Kidney epithelial cell (primary cell): ENCODE data around the gene ECE2. TPM values are rescaled to one million over a fixed set of nuclear protein-coding genes. Genes with fewer than 3 reads are reported as not detected.

Experiments used
- DNase-seq: peaks from one replicate; pipeline ENCODE4 v3.0.0-alpha.2; 2010; ENCODE audit warnings: low read depth
- H3K27me3 ChIP-seq: 2 replicates; pipeline ENCODE4 v1.6.0; 2011; ENCODE audit warnings: low read length; ENCODE audit not compliant: control insufficient read depth, insufficient read depth
- H3K36me3 ChIP-seq: 2 replicates; pipeline ENCODE4 v1.5.1; 2011; ENCODE audit warnings: low read length; ENCODE audit not compliant: control insufficient read depth, insufficient read depth
- H3K4me3 ChIP-seq: 2 replicates; pipeline ENCODE4 v1.5.1; 2011; ENCODE audit warnings: low read depth, mild to moderate bottlenecking, control low read depth, low read length
- total RNA-seq: library from RNA; depleted of rRNA; stranded (reverse); fragments of >200 nt; gene quantifications from 2 replicates; pipeline ENCODE4 v1.2.3, GENCODE V29; 2015
- TF ChIP-seq, protein P1 (sequence below): IDR thresholded peaks from 2 replicates; pipeline ENCODE4 v1.5.1; 2011; ENCODE audit warnings: mild to moderate bottlenecking, moderate library complexity, low read length, control low read depth, inconsistent platforms; ENCODE audit not compliant: insufficient read depth, poor library complexity, severe bottlenecking

The ECE2 gene
- total RNA-seq, 1 donor from 2014 or later, result not detected

DNA sequence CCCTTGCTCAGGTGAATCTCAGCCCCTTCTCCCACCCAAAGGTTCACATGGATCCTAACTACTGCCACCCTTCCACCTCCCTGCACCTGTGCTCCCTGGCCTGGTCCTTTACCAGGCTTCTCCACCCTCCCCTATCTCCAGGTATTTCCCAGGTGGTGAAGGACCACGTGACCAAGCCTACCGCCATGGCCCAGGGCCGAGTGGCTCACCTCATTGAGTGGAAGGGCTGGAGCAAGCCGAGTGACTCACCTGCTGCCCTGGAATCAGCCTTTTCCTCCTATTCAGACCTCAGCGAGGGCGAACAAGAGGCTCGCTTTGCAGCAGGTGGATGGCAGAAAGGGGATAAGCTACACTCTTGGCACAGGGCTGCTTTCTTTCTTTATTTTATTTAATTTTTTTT is 66.1 kb downstream of the ECE2 start:
- TF ChIP-seq, protein P1, sequence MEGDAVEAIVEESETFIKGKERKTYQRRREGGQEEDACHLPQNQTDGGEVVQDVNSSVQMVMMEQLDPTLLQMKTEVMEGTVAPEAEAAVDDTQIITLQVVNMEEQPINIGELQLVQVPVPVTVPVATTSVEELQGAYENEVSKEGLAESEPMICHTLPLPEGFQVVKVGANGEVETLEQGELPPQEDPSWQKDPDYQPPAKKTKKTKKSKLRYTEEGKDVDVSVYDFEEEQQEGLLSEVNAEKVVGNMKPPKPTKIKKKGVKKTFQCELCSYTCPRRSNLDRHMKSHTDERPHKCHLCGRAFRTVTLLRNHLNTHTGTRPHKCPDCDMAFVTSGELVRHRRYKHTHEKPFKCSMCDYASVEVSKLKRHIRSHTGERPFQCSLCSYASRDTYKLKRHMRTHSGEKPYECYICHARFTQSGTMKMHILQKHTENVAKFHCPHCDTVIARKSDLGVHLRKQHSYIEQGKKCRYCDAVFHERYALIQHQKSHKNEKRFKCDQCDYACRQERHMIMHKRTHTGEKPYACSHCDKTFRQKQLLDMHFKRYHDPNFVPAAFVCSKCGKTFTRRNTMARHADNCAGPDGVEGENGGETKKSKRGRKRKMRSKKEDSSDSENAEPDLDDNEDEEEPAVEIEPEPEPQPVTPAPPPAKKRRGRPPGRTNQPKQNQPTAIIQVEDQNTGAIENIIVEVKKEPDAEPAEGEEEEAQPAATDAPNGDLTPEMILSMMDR, result no peak
- H3K4me3 ChIP-seq, result no peak overlapping the region
- peaks cover 2% of the 10 kb centered on the region for H3K36me3 ChIP-seq
- DNase-seq, result no peak
- no peaks in the 10 kb centered on the region for H3K27me3 ChIP-seq

Other genes with a start within 250 kb of the ECE2 start
- gene HTR3D, start 244.3 kb upstream of the ECE2 start, total RNA-seq, result not detected in 2 replicates
- gene HTR3C, start 223.0 kb upstream of the ECE2 start, total RNA-seq, result not detected in 2 replicates
- gene HTR3E, start 179.0 kb upstream of the ECE2 start, total RNA-seq, result not detected in 2 replicates
- 28.8 and 33.8 TPM in 2 replicates for gene EIF2B5, start 140.7 kb upstream of the ECE2 start, total RNA-seq
- 51.7 and 61.6 TPM in 2 replicates for gene DVL3, start 120.6 kb upstream of the ECE2 start, total RNA-seq
- 282 and 297 TPM in 2 replicates for gene AP2M1, start 101.2 kb upstream of the ECE2 start, total RNA-seq
- 55.7 and 57.9 TPM in 2 replicates for gene ABCF3, start 89.8 kb upstream of the ECE2 start, total RNA-seq
- 0.07 TPM in 1 of 2 replicates, not detected in the other for gene VWA5B2, start 46.4 kb upstream of the ECE2 start, total RNA-seq
- 69.8 and 73.7 TPM in 2 replicates for gene ALG3, start 27.1 kb upstream of the ECE2 start, total RNA-seq
- gene EEF1AKMT4, start 26.4 kb upstream of the ECE2 start, total RNA-seq, result 6.3 and 8.3 TPM in 2 replicates
- gene CAMK2N2, start 14.5 kb upstream of the ECE2 start, total RNA-seq, result 0.67 and 1.2 TPM in 2 replicates
- gene PSMD2, start 23.2 kb downstream of the ECE2 start, total RNA-seq, result 903 and 972 TPM in 2 replicates
- 381 and 386 TPM in 2 replicates for gene EIF4G1, start 38.6 kb downstream of the ECE2 start, total RNA-seq
- gene FAM131A, start 61.6 kb downstream of the ECE2 start, total RNA-seq, result 14.0 and 14.7 TPM in 2 replicates
- gene CLCN2, start 85.6 kb downstream of the ECE2 start, total RNA-seq, result 2.6 and 4.0 TPM in 2 replicates
- 73.3 and 79.8 TPM in 2 replicates for gene POLR2H, start 85.7 kb downstream of the ECE2 start, total RNA-seq
- gene THPO, start 102.2 kb downstream of the ECE2 start, total RNA-seq, result 0.25 TPM in 1 of 2 replicates, not detected in the other
- gene CHRD, start 104.0 kb downstream of the ECE2 start, total RNA-seq, result under 0.01 and 1.0 TPM in 2 replicates